Stimulated activated CD8-positive, alpha-beta memory T cell treated with anti-CD3 and anti-CD28 coated beads, Interleukin-2, amount 100 ng/mL, for 48 hours (primary cell): ENCODE data around the gene EPS8L1.
"Not testable (repeated sequence)": the region's sequence is repeated elsewhere in the genome, so short reads cannot be mapped to it uniquely, and the experiment has no call there.

Experiments
- DNase-seq, 2 donors: peaks; one replicate each; pipeline ENCODE4 v3.0.0-alpha.2; 2020; ENCODE audit warnings: low read depth in 2 of 2

The EPS8L1 gene

DNA sequence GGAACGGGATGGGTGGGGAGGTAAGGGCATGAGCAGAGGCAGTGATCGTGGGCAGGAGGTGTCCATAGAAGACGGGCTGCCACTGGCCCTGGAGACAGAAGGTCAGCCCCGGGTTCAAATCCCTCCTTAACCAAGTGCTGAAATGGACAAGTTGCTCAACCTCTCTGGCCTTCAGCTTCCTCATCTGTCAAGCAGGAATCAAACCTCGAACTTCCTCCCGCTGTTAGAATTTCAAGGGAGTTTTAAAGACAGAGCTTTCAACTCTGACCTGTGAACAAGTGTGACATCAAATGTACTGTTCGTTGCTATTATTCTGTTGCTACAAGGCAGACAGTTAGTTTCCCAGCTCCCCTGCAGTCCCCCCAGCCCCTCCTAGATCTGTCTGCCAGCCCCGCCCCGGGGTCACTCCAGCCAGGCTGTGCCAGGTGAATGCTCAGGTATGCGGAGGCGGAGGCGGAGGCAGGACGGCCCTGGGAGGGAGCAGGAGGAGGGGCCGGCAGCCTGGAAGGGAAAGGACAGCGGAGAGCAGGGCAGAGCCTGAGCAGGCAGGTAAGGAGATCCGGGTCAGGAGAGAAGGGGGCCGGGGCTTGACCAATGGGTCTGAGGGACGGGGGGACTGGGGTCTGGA is at the start of gene EPS8L1:
EPS8L1 (plus strand) TSS at position 499 of the 628 bp plus-strand sequence. CDS start 576 bp downstream, outside the sequence.
- no peak for DNase-seq

DNA sequence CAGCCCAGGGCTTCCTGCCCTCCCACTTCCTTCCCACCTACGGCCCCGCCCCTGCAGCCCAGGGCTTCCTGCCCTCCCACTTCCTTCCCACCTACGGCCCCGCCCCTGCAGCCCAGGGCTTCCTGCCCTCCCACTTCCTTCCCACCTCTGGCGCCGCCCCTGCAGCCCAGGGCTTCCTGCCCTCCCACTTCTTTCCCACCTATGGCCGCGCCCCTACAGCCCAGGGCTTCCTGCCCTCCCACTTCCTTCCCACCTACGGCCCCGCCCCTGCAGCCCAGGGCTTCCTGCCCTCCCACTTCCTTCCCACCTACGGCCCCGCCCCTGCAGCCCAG is 48.6 kb upstream of the EPS8L1 start:
- not testable (repeated sequence) for DNase-seq

DNA sequence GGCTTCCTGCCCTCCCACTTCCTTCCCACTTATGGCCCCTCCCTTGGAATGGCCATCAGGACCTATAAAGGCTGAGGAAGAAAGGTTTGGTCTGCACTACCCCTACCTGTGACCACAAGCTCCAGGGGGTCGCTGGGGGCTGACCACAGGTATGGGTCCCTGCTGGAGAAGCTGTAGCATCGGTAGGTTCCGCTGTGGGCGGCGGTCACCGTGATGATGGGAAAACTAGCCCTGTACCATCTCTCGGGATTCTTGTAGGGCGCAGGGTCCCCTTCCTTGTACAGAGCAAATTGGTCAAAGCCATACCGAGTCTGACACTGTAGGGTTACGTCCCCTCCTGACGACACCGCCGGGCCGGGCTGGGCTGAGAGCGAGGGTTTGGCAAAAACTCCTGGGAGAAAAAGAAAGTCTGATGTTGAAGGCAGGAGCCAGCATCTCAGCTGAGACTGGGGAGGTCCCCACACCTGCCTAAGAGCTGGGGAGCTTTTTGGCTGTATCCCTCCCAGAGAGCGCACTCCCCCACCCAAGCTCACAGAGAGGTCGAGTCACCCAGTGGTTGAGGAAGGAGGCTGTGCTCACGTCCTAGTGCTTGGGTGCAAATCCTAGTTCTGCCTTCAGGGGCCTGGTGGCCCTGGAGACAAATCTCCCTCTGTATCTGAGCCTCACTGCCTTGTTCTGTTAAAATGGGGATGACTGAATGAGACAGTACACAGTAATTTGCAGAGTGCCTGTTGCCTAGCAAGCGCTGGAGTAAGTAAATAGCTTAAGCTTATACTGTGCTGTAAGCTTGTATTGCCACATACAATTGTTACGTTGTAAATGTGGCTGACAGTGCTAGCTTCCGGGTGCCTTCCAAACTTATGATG is 48.0 kb upstream of the EPS8L1 start:
- no peak for DNase-seq

DNA sequence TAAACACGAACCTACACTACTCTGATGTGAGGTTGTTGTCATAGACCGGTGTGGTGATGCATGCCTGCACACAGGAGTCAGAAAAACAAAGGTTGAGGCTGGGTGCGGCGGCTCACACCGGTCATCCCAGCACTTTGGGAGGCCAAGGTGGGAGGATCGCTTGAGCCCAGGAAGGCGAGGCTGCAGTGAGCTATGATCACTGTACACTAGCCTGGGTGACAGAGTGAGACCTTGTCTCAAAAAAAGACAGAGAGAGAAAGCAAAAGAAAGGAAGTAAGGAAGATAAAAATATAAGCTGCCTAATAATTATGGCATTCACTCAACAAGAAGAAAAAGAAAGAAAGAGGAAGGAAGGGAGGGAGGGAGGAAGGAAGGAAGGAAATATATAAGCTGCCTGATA is 46.9 kb upstream of the EPS8L1 start:
- no peak for DNase-seq

DNA sequence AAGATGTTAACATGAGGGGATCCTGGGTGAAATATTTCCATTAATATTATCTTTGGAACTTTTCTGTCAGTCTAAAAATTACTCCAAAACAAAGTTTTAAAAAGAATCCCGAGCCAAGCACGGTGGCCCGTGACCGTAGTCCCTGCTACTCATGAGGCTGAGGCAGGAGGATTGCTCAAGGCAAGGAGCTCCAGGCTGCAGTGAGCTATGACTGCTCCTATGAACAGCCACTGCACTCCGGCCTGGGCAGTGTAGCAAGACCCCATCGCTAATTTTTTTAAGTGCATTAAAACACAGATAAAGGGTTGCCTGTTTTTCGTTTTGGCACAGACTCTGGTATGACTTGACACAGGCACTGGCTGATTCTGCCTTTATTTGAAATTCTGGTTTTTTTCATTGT is 44.5 kb upstream of the EPS8L1 start:
- DNase-seq, result no peak

DNA sequence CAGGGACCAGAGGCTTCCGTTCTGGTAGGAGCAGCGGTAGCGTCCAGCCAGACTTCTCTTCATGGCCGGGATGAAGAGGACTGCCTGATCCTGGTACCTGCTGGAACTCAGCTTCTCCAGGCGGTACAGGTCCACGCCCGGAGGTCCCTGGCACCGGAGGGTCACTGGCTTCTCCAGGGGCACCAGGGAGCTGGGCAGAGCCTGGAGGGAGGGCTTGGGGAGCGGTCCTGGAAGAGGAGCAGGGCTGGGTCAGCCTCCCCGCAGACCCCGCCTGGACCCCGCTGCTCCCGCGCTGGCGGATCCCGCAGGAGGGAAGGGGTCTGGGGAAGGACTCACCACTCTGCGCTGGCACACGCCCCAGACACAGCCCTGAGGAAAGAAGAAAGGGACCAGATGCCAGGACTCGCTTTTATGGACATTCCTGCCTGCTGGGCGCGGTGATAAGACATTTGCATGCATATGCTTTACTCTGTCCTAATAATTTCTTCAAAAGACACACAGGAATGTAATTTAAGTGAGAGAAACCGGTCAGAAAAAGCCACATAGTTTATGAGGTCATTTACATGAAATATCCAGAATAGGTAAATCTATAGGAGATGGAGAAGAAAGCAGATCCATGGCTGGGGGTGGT is 43.4 kb upstream of the EPS8L1 start:
- no peak for DNase-seq

DNA sequence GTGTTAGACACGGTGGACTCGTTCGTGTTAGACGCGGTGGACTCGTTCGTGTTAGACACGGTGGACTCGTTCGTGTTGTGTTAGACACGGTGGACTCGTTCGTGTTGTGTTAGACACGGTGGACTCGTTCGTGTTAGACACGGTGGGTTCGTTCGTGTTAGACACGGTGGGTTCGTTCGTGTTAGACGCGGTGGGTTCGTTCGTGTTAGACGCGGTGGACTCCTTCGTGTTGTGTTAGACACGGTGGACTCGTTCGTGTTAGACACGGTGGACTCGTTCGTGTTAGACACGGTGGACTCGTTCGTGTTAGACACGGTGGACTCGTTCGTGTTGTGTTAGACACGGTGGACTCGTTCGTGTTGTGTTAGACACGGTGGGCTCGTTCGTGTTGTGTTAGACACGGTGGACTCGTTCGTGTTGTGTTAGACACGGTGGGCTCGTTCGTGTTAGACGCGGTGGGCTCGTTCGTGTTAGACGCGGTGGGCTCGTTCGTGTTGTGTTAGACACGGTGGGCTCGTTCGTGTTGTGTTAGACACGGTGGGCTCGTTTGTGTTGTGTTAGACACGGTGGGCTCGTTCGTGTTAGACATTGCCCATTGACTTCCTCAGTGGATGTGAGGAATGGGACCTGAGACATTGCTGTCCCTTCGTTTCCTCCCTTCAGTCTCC is 42.6 kb upstream of the EPS8L1 start:
- DNase-seq, result not testable (repeated sequence)

DNA sequence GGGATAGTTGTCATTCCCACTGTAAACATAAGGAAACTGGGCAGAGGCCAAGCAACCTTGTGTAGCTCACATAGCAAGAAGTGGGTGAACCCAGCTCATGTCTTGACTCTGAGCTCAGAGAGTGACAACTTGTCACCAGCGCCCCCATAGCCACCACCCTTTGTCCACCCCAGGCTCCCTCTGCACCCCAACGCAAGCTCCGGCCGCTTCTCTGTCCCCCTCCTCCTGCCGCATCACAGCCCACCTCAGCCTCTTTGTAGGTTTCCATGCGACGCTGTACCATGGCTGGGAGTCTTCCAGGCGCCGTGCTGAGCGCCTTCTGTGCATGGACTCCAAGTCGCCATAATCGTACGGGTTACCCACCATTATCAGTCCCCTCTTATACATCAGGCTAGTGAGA is 40.9 kb upstream of the EPS8L1 start:
- no peak for DNase-seq

DNA sequence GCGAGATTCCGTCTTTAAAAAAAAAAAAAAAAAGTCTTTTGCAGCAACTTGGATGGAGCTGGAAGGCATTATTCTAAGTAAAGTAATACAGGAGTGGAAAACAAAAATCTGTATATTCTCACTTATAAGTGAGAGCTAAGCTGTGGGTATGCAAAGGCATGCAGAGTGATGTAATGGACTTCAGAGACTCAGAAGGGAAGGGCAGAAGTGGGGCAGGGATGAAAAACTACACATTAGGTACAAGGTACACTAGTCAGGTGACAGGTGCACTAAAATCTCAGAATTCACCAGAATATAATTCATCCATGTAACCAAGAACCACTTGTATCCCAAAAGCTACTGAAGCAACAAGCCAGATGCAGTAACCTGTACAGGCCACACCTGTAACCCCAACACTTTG is 39.6 kb upstream of the EPS8L1 start:
- no peak for DNase-seq

DNA sequence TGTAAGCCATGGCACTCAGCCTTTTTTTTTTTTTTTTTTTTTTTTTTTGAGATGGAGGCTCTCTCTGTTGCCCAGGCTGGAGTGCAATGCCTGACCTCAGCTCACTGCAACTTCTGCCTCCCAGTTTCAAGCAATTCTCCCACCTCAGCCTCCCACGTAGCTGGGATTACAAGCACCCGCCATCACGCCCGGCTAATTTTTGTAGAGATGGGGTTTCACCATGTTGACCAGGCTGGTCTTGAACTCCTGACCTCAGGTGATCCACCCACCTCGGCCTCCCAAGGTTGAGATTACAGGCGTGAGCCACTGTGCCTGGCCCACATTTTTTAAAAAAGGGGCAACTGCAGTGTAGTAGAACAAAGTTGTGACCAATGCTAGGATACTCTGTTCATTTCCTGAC is 38.1 kb upstream of the EPS8L1 start:
- not testable (repeated sequence) for DNase-seq

DNA sequence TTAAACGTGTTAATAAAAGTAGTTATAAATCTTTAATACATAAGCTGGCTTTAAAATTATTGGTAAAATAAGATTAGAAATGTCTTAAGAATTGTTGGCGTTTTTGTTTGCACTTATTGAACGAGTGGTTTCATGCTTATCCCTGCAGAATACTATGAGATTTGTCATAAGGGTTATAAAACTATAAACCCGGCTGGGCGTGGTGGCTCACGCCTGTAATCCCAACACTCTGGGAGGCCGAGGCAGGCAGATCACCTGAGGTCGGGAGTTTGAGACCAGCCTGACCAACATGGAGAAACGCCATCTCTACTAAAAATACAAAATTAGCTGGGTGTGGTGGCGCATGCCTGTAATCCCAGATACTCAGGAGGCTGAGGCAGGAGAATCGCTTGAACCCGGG is 35.0 kb upstream of the EPS8L1 start:
- DNase-seq, result not testable (repeated sequence)

DNA sequence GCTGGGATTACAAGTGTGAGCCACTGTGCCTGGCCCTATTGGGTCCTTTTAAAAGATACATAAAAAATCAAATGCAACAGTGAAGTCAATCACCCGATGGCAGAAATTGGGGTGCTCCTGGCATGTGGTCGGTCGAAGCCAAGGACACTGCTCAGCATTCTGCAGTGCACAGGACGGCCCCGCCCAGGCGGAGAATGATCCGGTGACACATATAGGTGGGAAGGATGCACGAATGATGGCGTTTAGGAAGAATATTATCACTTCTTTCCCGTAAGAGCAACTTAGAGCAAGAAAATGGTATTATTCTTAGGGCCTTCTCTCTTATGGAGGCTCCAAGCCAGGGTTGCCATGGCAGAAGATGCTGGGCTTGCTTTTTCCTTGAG is 34.4 kb upstream of the EPS8L1 start:
- DNase-seq, result no peak

DNA sequence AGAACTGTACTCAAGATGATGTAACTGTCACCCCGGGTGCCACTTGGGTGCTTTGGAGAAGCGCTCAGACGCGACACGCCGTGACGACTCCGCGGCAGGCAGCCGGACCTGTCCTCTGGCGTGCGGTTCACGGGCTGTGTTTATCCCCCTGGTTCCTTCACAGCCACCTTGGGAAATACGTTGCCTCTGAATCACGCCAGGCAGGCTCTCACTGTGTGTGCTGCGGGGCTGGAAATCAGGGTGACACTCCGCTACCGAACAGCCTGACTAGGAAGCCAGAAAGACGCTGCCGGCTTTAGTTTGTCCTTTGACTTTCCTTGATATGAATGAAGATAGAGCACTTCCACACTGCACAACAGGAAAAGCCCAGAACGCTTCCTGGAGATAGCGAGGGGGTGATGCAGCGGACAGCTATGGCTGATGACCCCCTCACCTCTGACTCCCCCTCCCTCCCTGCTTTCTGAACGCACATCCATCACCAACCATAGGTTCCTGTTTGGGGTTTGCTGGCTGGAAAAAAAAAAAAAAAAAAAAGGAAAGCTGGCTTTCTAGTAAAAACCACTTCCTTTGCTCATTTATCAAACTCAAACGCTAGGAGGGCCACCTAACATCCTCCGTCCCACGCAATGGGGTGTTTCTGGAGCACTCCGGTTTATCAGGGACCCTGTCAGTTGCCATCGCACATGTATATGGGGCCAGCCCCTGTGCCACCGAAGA is 33.9 kb upstream of the EPS8L1 start:
- peak; percentile 9 to 23 for DNase-seq

DNA sequence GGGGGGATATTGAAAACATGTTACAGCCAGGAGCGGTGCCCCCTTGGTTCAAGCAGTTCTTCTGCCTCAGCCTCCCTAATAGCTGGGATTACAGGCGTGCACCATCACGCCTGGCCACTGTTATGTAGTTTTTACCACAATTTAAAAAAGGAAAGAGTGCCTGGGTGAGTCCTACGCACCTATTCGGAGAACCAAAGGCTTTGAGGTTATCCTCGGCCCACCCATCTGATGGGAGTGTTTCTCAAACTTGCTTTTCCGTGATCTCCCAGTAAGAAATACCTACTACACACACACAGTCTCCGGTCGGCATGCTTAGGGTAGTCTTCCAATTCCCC is 33.4 kb upstream of the EPS8L1 start:
- no peak for DNase-seq

DNA sequence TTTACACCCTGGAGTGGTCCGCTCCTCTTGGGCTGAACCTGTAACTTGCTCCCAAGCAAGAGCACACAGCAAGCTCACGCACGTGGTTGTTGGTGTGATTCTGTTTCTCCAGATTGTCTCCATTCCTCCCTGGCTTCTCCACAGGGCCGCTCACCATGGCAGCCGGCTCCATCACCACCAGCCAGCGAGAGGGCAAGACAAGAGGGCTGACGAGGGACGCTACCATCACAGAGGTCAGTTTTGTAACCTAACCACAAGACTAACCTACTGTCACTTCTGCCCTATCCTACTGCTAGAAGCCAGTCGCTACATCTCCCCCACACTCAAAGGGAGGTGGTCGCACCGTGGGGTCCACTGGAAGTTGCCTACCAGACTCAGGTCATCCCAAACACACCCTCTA is 33.0 kb upstream of the EPS8L1 start:
- DNase-seq, result no peak

DNA sequence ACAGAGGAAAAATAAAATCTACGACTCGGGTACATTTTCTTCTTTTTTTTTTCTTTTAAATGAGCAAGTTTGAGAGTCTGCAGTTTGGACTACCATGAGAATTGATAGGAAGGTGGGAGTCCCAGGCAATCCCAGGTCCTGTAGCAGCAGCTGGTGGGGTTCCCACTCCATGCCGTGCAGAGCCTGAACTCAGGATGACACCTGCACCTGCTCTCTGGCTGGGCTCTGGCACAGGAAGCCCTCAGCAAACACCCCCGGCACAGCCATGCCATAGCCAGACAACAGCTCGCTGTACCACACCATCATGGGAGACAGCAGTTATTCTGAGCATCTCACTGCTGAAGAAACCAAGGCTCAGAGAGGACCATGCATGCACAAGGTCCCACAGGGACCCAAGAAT is 31.4 kb upstream of the EPS8L1 start:
- no peak for DNase-seq

DNA sequence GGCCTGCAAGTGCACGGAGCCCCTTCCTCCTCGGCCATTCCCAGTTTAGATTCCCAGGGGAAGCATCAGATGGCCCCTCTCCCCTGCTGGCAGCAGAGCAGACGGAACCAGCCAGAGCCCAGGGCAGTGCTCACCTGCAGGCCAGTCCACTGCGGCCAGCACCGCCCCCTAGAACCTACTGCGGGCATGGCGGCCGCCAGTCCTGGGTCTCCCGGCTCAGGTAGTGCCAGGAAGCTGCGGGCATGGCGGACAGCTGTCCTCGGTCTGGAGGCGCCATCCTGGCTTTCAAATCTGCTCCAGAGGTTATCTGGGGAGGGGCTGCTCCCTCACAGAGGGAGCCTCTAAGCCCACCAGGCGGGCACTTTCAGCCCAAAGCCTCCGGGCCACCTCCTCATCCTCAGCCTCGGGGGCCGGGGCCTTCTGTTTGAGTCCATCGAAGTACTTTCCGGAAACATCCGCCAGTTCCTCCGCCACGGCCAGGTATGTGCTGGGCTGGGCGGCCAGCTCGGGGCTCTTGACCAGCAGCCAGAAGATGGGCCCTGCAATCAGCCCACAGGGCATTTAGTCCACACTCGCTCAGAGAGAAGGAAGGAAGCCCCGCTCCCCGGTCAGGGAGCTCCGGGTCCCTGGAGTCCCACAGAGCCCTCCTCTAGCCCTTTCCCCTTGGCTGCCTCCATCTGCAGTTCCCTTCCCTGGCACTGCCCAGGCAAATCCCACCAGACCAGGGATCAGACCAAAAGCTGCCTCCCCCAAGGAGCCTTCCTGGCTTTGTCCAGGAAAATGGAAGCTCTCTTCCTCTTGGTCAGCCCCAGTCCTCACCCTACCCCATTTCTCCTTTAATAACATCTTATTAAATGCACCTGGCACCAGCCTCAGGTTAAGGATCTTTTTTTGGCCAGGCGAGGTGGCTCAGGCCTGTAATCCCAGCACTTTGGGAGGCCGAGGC is 30.6 kb upstream of the EPS8L1 start:
- no peak for DNase-seq

DNA sequence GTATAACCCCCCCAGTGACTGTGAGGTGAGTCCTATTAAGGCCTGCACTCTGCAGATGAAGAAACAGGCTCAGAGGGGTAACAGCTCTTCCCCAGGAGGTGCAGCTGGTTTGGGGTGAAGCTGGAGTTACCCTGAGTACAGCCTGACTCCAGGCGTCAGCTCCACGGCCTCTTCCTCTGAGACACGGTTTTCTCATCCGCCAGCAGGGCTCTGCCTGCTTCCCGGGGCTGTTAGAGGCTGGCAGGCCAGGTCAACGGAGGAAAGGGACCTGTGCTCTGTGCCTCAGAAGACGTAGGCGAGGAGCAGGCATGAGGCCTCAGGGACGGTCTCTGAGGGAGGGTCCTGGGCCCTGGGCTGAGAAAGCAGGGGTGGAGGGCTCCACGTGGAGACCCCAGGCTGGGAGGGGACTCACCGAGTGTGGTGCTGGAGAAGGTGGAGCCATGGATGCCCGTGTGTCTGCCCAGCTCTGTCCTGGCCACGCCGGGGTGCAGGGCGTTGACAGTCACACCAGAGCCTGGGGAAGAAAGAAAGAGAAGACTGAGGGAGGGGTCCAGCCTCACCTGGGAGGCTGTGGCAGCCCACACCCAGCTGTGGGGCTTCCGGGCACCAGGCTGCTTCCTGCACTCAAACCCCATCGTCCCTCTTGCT is 28.6 kb upstream of the EPS8L1 start:
- no peak for DNase-seq

DNA sequence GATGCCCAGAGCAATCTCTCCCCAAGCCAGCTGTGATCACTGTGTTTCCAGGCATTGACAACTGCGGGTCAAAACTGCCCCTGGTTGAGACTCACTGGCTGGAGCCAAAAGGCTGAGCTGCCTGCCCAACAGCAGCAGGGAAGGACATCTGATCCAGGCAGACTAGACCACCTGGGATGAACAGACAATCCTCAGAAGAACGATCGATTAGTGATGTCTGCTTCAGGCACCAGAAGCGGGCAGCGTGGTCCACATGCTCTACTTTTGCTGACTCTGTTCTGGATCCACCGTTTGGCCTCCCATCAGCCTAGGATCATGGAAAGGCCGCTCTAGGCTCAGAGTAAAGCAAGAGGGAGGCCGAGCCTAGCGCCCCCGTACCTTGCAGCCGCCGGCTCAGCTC is 27.7 kb upstream of the EPS8L1 start:
- DNase-seq, result no peak

DNA sequence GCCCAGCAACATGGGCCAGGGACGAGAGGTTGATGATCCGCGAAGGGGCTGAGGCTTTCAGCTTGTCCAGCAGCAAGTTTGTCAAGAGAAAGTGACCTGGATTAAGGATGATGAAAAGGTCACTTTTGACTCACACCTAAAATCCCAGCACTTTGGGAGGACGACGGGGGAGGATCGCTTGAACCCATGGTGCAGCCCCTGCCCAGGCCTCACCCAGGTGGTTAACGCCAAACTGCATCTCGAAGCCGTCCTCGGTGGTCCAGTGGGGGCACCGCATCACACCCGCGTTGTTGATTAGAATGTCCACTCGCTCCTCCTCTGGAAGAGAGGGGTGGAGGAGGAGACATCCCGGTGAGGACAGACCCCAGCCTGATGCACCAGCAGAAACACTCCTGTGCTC is 27.2 kb upstream of the EPS8L1 start:
- no peak for DNase-seq
